GM19372 (cell line): ENCODE results near the gene MYRIP.

Experiments
- ATAC-seq: cut with Tn5 transposase; IDR thresholded peaks from one replicate; pipeline ENCODE4 v1.9.1; 2021; ENCODE audit warnings: mild to moderate bottlenecking, low read depth, moderate library complexity; ENCODE audit not compliant: unreplicated experiment

The MYRIP gene

GRCh38 chr3:39961230-39961629 lies 151.8 kb downstream of the MYRIP start:
- no peak for ATAC-seq

- ATAC-seq, result no peak
These were observed 153.2 kb downstream of the MYRIP start for GRCh38 chr3:39962581-39962980.

DNA sequence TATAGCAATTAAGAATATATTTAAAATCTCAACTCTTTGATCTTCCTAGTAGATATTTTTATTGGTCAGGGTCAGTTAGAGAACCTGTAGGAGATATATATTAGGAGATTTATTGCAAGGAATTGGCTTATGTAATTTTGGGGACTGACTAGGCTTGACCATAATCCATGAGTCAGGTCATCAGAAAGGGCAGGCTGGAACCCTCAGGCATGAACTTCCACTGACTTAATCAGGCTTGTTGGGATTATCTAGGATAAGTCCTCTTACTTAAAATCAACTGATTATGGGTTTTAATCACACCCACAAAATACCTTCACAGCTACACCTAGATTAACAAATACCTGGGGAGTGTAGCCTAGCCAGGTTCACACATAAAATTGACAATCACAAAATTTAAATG lies 156.1 kb downstream of the MYRIP start:
- no peak for ATAC-seq

GRCh38 chr3:39965997-39966396 lies 156.6 kb downstream of the MYRIP start:
- ATAC-seq, result no peak

DNA sequence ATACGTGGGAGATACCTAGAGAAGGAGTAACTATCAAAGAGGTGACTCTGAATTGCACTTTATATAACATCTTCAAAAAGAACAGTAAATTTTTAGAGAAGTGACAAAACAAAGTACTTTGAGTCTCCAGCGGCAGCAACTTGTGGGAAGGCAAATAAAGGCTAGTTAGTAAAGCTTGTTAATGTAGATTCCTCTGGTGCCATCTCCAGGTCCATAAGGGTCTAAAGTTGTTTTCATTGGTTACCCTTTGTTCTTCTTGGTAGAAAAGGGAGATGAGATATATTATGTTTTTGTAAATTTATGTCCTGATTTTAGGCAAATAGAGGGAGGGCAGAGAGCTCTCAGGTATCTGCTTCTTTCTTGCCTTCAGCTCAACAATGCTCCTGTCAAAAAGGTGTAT lies 161.6 kb downstream of the MYRIP start:
- ATAC-seq, result no peak

GRCh38 chr3:39971559-39972031 lies 162.2 kb downstream of the MYRIP start:
- no peak for ATAC-seq

DNA sequence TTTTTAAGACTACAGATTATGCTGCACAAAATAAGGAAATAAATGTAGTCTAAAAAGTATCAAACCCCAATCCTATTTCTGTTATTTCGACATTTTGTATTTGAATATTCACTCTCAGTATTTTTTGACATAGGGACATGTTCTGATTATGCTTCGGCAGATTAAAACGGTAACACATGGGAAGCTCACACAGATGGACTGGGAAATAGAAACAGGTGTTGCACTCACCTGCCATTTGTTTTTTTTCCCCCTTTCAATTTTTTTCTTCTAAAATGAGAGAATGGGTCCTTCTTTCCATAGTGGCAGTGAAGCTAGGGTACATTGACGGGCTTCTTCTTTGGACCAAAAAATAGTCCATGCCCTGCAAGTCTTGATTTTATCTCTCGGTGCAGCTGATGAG lies 163.1 kb downstream of the MYRIP start:
- no peak for ATAC-seq

- ATAC-seq, result no peak
These were observed 167.8 kb downstream of the MYRIP start for GRCh38 chr3:39977058-39977794.

DNA sequence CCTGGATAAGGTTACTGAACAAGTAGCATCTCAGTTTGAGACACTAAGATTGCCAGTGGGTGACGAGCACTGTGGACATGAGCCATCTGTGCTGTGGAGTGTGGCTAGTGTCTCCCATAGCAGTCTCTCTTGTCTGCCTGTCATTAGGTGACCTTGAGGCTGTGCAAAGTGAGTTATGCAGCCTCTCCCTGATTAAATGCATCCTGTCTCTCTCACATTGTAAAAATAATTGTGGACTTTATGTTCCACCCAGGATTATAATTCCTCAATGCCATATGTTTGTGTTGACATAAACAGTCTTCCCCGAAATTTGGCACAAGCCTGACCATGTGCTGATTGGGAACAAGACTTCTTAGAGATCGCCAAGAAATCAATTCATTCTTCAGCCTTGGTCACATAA lies 168.9 kb downstream of the MYRIP start:
- ATAC-seq, result no peak

GRCh38 chr3:39980058-39980457 lies 170.6 kb downstream of the MYRIP start:
- no peak for ATAC-seq

DNA sequence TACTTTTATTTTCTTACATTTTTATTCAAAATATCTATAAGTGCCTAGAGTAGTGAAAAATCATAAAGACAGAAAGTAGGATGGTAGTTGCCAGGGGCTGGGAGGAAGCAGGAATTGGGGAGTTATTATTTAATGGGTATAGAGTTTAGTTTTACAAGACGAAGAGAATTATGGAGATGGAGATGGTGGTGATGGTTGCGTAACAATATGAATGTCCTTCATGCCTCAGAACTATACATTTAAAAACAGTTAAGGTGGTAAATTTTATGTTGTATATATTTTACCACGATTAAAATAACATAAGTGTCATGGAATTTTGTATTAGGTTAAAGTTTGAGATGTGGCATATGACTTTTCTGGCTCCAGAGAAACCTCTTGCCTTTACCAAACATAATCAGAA lies 171.4 kb downstream of the MYRIP start:
- no peak for ATAC-seq

GRCh38 chr3:39981547-39982184 lies 172.3 kb downstream of the MYRIP start:
- no peak for ATAC-seq

DNA sequence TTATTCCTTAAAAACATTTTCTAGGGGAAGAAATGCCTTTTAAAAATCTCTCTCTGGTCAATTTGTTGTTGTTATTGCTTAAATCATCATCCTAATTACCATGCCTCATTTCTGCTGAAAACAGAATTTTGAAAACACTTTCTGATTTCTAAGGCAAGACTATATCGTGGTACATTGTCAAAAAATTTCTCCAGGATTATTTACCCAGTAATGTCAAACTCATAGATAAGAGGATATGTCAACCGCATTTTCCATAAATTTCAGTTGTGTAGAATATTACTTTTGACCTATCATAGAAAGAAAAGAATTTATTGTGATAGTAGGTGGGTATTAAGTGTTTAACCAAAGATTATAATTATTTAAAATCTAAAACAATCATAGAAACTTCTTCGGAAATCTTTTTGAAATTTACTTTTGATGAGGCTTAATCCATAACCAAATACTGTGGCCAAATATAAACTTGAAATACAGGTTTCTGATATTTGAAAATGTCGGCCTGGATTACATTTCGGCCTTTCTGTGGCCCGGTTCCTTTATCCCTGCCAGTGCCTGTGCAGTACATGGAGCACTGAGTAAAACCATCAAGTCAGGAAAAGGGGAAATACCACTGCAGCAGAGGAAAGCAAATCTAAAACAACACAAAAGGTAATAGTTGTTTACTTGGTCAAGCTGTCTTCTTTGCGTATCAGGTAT lies 173.4 kb downstream of the MYRIP start:
- ATAC-seq, result no peak

- ATAC-seq, result no peak
These were observed 180.3 kb downstream of the MYRIP start for GRCh38 chr3:39989746-39990145.

GRCh38 chr3:39990532-39990931 lies 181.1 kb downstream of the MYRIP start:
- no peak for ATAC-seq

- ATAC-seq, result no peak
These were observed 199.4 kb downstream of the MYRIP start for GRCh38 chr3:40008796-40009195.

GRCh38 chr3:40009991-40010390 lies 200.6 kb downstream of the MYRIP start:
- no peak for ATAC-seq

DNA sequence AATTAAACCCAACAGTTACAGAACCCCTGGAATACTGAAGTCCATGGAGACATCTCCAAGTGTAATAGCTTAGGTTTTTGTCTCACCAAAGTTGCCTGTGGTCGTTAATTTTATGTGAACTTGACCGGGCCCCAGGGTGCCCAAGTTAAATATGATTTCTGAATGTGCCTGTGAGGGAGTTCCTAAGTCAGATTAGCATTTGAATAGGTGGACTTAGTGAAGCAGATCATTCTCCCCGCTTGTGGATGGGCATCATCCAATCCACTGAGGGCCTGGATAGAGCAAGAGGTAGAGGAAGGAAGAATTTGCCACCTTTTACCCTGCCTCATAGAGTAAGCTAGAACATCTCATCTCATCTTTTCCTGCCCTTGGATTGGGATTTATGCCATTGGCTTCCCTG lies 203.0 kb downstream of the MYRIP start:
- no peak for ATAC-seq

GRCh38 chr3:40016391-40016790 lies 207.0 kb downstream of the MYRIP start:
- no peak for ATAC-seq

DNA sequence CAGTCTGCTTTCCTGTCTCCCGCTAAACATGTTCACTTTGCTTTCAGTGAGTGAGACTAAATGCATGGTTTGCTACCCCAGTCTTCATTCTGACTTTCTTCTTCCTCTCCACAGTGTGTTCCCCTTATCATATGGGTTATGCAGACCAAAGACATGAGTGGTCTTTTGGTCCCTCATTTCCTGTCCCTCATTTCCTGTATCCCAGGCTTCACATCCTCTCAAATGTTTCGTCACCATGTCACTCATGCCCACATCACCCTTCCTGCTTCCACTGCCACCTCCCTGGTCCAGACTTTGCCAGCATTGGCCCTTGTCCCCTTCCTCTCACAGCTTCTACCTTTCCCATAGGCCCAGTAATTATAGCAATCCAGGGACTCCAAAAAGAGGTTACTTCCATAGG lies 209.0 kb downstream of the MYRIP start:
- no peak for ATAC-seq

DNA sequence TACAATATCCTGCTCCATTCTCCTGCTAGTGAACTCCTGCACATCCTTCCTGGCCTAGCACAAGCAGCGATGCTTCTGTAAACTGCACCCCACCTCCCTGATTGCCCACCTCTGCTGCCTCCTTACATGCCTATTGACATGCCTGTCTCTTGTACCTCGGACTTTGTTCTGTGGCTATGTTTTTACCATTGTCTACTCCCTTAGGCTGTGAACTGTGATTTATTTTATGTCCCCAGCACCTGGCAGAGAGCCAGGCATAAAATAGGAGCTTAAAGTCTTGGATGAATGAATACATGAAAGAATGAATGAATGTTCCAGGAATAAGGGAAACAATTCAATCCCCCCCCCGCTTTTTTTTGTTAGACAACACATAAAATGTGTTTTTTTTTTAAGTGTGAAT lies 210.0 kb downstream of the MYRIP start:
- ATAC-seq, result no peak

GRCh38 chr3:40020689-40021088 lies 211.3 kb downstream of the MYRIP start:
- ATAC-seq, result no peak
